HFF-Myc (cell line): ENCODE data around the gene ERCC1.
"Not testable (repeated sequence)": the region's sequence is repeated elsewhere in the genome, so short reads cannot be mapped to it uniquely, and the experiment has no call there.

Experiments used
- DNase-seq: peaks from one replicate; pipeline ENCODE4 v3.0.0-alpha.2; 2011; ENCODE audit warnings: low read depth; ENCODE audit errors: extremely low read depth
- H3K4me3 ChIP-seq: replicated peaks from 2 replicates; pipeline ENCODE4 v1.5.1; 2011; ENCODE audit warnings: low read depth, mild to moderate bottlenecking, control low read depth, low read length
- TF ChIP-seq, protein P1 (sequence below): IDR thresholded peaks from 2 replicates; pipeline ENCODE4 v1.5.1; 2012; ENCODE audit warnings: mild to moderate bottlenecking, low read depth, low read length, control low read depth; ENCODE audit errors: missing control alignments

ERCC1 gene

DNA sequence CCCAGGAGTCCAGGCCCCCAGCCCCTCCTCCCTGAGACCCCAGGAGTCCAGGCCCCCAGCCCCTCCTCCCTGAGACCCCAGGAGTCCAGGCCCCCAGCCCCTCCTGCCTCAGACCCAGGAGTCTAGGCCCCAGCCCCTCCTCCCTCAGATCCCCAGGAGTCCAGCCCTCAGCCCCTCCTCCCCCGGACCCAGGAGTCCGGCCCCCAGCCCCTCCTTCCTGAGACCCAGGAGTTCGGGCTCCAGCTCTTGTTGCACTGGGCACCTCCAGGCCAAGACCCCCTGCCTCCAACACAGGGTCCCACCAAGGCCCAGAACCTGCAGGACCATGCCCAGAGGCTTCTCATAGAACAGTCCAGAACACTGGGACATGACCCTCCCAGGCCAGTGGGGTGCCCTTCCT lies 3.8 kb downstream of the ERCC1 start:
- TF ChIP-seq, protein P1, sequence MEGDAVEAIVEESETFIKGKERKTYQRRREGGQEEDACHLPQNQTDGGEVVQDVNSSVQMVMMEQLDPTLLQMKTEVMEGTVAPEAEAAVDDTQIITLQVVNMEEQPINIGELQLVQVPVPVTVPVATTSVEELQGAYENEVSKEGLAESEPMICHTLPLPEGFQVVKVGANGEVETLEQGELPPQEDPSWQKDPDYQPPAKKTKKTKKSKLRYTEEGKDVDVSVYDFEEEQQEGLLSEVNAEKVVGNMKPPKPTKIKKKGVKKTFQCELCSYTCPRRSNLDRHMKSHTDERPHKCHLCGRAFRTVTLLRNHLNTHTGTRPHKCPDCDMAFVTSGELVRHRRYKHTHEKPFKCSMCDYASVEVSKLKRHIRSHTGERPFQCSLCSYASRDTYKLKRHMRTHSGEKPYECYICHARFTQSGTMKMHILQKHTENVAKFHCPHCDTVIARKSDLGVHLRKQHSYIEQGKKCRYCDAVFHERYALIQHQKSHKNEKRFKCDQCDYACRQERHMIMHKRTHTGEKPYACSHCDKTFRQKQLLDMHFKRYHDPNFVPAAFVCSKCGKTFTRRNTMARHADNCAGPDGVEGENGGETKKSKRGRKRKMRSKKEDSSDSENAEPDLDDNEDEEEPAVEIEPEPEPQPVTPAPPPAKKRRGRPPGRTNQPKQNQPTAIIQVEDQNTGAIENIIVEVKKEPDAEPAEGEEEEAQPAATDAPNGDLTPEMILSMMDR: no peak
- H3K4me3 ChIP-seq: no peak overlapping the region

GRCh38 chr19:45419396-45419795 lies 4.3 kb downstream of the ERCC1 start:
- DNase-seq: no peak
- H3K4me3 ChIP-seq: no peak overlapping the region
- TF ChIP-seq, protein P1: no peak

More for the DNA sequence above, 3.8 kb downstream of the ERCC1 start:
- DNase-seq: no peak

DNA sequence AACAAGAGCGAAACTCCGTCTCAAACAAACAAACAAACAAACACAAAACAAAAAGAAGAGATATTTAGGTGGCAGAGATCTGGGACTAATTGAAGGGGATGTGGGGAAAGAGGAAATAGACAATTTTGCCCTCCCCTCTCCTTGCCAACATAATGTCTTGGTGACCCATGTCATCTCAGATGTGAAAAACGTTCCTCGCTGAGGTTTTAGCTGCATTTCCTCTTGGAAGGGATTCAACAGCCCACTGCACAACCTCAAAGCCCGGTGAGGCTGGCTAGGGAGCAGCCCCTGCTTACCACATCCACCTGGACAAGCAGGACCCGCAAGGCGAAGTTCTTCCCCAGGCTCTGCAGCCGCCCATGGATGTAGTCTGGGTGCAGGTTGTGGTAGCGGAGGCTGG lies 4.9 kb downstream of the ERCC1 start:
- TF ChIP-seq, protein P1: no peak
- no peak for DNase-seq
- H3K4me3 ChIP-seq: no peak overlapping the region

GRCh38 chr19:45417151-45417550 lies 6.6 kb downstream of the ERCC1 start:
- H3K4me3 ChIP-seq: no peak overlapping the region
- DNase-seq: no peak
- TF ChIP-seq, protein P1: no peak

DNA sequence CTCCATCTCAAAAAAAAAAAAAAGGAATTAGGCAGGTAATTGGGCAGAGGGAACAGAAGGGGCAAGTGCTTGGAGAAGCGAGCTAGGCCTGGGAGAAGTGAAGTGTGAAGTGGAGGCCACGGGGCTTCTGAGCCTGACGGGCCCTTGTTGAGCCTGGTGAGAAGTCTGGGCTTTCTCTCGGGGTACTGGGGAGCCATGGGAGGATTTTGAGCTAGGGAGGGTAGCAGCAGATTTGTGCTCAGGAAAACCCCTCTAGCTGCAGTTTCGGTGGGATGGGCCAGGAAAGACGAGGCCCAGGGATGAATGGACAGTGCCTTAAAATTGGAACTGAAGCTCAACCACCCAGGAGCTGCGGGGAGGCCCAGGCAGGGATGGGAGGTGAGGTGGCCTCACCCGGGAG lies 9.2 kb downstream of the ERCC1 start:
- DNase-seq: no peak
- H3K4me3 ChIP-seq: no peak overlapping the region
- TF ChIP-seq, protein P1: no peak

- no peak overlapping the region for H3K4me3 ChIP-seq
- no peak for DNase-seq
- TF ChIP-seq, protein P1: no peak
Observed at GRCh38 chr19:45413497-45413896, 10.2 kb downstream of the ERCC1 start.

GRCh38 chr19:45410330-45410729 lies 13.4 kb downstream of the ERCC1 start:
- not testable (repeated sequence) for H3K4me3 ChIP-seq, DNase-seq
